Measurements from ENCODE around the gene ISOC2. TPM values are rescaled to one million over a fixed set of nuclear protein-coding genes. Genes with fewer than 3 reads are reported as not detected.
"Not testable (repeated sequence)": the region's sequence is repeated elsewhere in the genome, so short reads cannot be mapped to it uniquely, and the experiment has no call there.

Gene ISOC2
- polyA plus RNA-seq, 1 donor from 2014 or later: 40.0 TPM

DNA sequence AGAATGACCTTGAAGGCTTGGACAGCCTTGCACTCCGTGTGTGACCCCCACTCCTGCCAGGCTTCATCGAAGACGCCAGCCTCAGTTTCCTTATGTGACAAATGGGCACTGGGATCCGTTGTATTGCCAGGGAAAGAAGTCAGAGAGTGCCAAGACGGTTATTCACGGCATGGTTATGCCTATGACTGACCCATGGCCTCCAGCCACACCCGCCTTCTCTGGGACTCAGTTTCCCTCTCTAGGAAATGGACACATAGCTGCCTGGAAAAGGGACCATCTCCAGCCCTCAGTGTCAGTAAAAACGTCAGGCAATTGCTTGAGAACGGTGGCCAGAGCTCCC, 52.9 kb downstream of the ISOC2 start:
- Mint-ChIP-seq H3K4me3 (peak overlapping the region; percentile 87 to 97 (median 94)), H3K9me3 (peaks cover 2 to 9% (median 6%) of the 10 kb centered on the region in 3 donors), H3K36me3 (peaks cover 3% of the 10 kb centered on the region), H3K4me1 (peaks cover 14 to 22% (median 18%) of the 10 kb centered on the region in 3 donors), H3K27me3 (no peaks in the 10 kb centered on the region), H3K27ac (peak overlapping the region; percentile 93 to 99 (median 98))

DNA sequence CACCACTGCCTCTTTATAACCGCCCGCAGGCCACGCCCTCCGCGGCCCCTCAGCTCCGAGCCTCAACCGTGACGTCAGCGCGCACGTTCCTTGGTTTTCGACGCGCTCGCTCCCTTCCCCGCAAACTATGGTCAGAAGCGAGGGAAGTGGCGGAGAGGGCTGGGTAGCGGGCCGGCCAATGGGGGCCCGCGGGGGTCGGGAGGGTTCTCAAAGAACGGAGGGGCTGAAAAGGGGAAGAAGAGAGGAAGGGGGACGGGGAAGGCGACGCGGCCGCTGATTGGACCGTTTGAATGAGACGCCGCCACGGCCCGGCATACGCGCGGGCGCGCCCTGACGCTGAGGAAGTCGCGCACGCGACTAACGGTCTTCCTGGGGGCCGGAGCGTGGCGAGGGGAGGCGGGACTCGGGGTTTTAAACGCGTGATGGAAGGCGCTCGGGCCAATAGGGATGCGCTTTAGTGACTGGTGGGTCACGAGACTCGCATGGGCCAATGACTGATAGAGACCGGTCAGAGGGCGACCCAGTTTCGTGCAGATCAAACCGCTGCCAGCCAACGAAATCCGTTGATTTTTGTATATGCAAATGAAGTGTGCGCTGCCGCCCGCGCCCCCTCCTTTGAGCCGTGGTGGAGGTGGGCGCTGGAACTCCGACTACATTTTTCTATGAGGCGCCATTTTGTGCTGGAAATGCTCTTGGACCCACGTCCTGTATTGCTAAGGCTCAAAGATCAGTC, 53.5 kb downstream of the ISOC2 start:
- H3K4me1 Mint-ChIP-seq: peaks cover 14 to 25% (median 18%) of the 10 kb centered on the region in 3 donors
- peaks cover 2 to 9% (median 6%) of the 10 kb centered on the region in 3 donors for H3K9me3 Mint-ChIP-seq
- H3K27ac Mint-ChIP-seq: peak overlapping the region; percentile 93 to 99 (median 98)
- H3K4me3 Mint-ChIP-seq: peak overlapping the region; percentile 87 to 97 (median 94)
- H3K27me3 Mint-ChIP-seq: no peaks in the 10 kb centered on the region
- peaks cover 7% of the 10 kb centered on the region for H3K36me3 Mint-ChIP-seq

DNA sequence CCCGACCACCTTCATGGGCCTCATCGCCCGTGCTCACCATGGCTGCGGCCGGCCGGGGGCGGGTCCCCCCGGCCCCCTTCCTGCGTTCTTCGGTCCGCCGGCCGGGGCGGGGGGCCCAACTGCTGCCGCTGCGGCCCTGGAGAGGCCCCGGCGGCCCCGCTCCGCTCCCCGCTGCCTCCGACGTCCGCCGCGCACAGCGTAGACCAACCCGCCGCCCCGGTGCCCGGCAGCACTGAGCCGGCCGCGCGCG, 54.0 kb downstream of the ISOC2 start, which contains the start of gene UBE2S:
UBE2S (minus strand) TSS at position 239 of the 250 bp plus-strand sequence; CDS start at position 40, 199 bp downstream.
- Mint-ChIP-seq H3K4me3 (peak within 1 kb of the TSS; percentile 87 to 97 (median 94)), H3K27ac (peak within 1 kb of the TSS; percentile 93 to 99 (median 98)), H3K4me1 (peaks cover 14 to 25% (median 18%) of the 10 kb centered on the region in 3 donors)
- not testable (repeated sequence) for H3K27me3 Mint-ChIP-seq, H3K36me3 Mint-ChIP-seq, H3K9me3 Mint-ChIP-seq

DNA sequence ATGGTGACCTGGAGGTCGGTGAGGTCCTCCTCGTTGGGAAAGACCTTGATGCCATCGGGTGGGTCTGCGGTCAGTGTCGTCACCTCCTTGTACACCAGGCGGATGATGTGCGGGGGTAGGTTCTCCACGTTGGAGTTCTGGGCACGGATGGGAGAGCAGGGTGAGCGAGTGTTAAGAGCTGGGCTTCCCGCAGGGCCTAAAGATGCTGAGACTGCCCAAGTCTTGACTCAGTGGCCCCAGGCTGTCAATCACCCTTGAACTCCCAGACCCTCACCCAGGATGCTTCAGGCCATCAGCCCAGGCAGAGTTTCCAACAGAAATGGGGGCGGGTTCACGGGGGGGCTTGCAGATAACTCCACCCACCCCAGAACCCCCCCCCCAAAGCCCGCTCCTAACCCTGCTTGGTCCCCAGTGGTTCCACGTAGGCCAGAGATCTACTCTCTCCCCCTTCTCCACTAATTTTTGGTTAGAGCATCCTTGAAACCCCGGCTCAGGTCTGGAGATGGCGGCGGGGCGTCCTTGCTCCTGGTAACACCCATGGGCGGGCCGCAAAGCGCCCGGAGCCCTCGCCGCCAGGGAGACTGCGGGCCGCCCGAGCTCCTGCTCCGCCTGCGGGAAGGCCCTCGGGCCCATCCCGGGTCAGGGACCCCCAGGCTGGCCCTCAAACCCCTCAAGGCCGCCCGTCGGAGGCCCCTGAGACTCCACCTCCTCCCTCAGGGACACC, 54.5 kb downstream of the ISOC2 start:
- Mint-ChIP-seq H3K36me3 (peaks cover 8% of the 10 kb centered on the region), H3K4me3 (peak overlapping the region; percentile 87 to 97 (median 94)), H3K27ac (peak overlapping the region; percentile 76 to 98 (median 93)), H3K4me1 (peaks cover 14 to 25% (median 18%) of the 10 kb centered on the region in 3 donors), H3K27me3 (no peaks in the 10 kb centered on the region), H3K9me3 (peaks cover 2 to 9% (median 6%) of the 10 kb centered on the region in 3 donors)

DNA sequence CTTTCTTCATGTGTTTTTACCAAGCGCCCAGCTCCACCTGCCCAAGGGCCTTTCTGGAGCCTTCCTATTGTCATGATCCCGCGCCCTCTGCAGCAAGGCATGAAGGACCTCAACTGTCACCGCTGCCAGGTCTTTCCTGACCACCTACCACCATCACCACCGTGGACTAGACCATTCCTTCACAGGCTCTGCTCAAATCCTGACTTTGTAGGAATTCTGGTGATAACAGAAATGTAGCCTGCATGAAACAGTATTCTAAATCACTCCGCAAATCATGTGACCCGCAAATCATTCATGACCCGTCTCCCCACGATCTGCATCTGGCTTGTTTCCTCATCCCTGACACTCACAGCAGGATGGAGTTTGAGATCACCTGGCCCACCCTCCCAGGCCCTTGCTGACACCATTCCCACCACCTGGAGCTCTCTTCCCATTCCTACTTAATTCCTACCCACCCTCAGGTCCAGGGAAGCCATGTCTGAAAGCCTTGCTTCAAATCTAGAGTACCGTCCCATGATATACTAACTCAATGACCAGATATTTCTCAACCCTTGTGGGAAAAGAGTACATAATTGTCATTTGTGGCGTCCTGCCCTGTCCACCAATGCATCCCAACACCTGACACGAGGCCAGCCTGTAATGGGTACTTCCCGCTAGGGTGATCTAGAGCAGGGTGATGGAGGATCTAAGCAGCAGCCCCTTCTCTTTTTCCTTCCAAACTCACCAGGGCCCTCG, 55.2 kb downstream of the ISOC2 start:
- Mint-ChIP-seq H3K36me3 (peaks cover 8% of the 10 kb centered on the region), H3K4me1 (peaks cover 14 to 25% (median 18%) of the 10 kb centered on the region in 3 donors), H3K27ac (peak overlapping the region in 2 of 3 donors; percentile 76 to 93), H3K4me3 (peak overlapping the region; percentile 87 to 97 (median 92)), H3K9me3 (peaks cover 2 to 9% (median 5%) of the 10 kb centered on the region in 3 donors), H3K27me3 (no peaks in the 10 kb centered on the region)

DNA sequence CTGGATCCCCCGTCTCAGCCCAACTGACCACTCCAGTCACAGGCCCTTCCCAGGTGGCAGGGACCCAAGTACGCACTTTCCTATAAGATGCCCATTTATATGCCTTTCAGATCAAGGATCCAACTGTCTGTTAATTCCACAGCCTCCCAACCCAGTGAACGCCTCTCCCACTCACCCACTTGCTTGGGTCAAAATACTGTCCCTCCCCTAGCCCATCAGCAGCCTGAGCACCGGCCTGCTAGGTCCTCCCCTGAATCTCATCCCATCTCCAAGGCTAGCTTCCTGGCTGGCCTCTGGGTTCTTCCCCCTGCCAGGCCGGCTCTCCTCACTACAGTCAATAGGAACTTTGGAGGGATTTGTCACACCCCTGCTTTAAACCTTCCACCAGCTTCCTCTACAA, 55.8 kb downstream of the ISOC2 start:
- Mint-ChIP-seq H3K4me3 (peak overlapping the region in 3 of 4 donors; percentile 46 to 87 (median 63)), H3K27ac (peak overlapping the region in 1 of 3 donors; percentile 93), H3K27me3 (no peaks in the 10 kb centered on the region)

More for the DNA sequence above, 55.8 kb downstream of the ISOC2 start:
- Mint-ChIP-seq H3K36me3 (peaks cover 8% of the 10 kb centered on the region), H3K4me1 (peaks cover 14 to 25% (median 18%) of the 10 kb centered on the region in 3 donors), H3K9me3 (peaks cover 2 to 8% (median 2%) of the 10 kb centered on the region in 3 donors)

Other genes starting within 250 kb of the ISOC2 start
- 1.4 TPM for gene TMEM86B, start 232.9 kb downstream of the ISOC2 start, polyA plus RNA-seq
- 47.0 TPM for gene PPP6R1, start 202.6 kb downstream of the ISOC2 start, polyA plus RNA-seq
- 34.1 TPM for gene HSPBP1, start 181.5 kb downstream of the ISOC2 start, polyA plus RNA-seq
- gene BRSK1, start 177.6 kb downstream of the ISOC2 start, polyA plus RNA-seq: 0.34 TPM
- not detected for gene TMEM150B, start 136.3 kb downstream of the ISOC2 start, polyA plus RNA-seq
- 2.3 TPM for gene KMT5C, start 121.8 kb downstream of the ISOC2 start, polyA plus RNA-seq
- not detected for gene COX6B2, start 106.9 kb downstream of the ISOC2 start, polyA plus RNA-seq
- not detected for gene GARIN5B, start 98.4 kb downstream of the ISOC2 start, polyA plus RNA-seq
- gene IL11, start 91.2 kb downstream of the ISOC2 start, polyA plus RNA-seq: not detected
- gene TMEM190, start 84.8 kb downstream of the ISOC2 start, polyA plus RNA-seq: not detected
- gene TMEM238, start 77.3 kb downstream of the ISOC2 start, polyA plus RNA-seq: 1.1 TPM
- 825 TPM for gene RPL28, start 75.7 kb downstream of the ISOC2 start, polyA plus RNA-seq
- 37.6 TPM for gene UBE2S, start 53.9 kb downstream of the ISOC2 start, polyA plus RNA-seq
- not detected for gene SHISA7, start 18.3 kb downstream of the ISOC2 start, polyA plus RNA-seq
- not detected for gene C19orf85, start 3.1 kb upstream of the ISOC2 start, polyA plus RNA-seq
- 0.34 TPM for gene ZNF628, start 15.0 kb upstream of the ISOC2 start, polyA plus RNA-seq
- gene NAT14, start 23.5 kb upstream of the ISOC2 start, polyA plus RNA-seq: 6.1 TPM
- gene SSC5D, start 26.8 kb upstream of the ISOC2 start, polyA plus RNA-seq: not detected
- gene SBK2, start 75.5 kb upstream of the ISOC2 start, polyA plus RNA-seq: not detected
- not detected for gene SBK3, start 83.9 kb upstream of the ISOC2 start, polyA plus RNA-seq
- 0.79 TPM for gene ZNF579, start 119.2 kb upstream of the ISOC2 start, polyA plus RNA-seq
- 3.1 TPM for gene FIZ1, start 137.9 kb upstream of the ISOC2 start, polyA plus RNA-seq
- 49.6 TPM for gene ZNF524, start 138.6 kb upstream of the ISOC2 start, polyA plus RNA-seq
- 0.36 TPM for gene ZNF865, start 144.0 kb upstream of the ISOC2 start, polyA plus RNA-seq
- 2.4 TPM for gene ZNF784, start 162.9 kb upstream of the ISOC2 start, polyA plus RNA-seq
- 38.4 TPM for gene ZNF580, start 179.4 kb upstream of the ISOC2 start, polyA plus RNA-seq
- gene ZNF581, start 182.0 kb upstream of the ISOC2 start, polyA plus RNA-seq: 79.3 TPM
- 16.0 TPM for gene CCDC106, start 186.6 kb upstream of the ISOC2 start, polyA plus RNA-seq
- 14.2 TPM for gene U2AF2, start 193.4 kb upstream of the ISOC2 start, polyA plus RNA-seq
- 29.9 TPM for gene EPN1, start 213.6 kb upstream of the ISOC2 start, polyA plus RNA-seq